RWPE2 (cell line): Measurements from ENCODE around the gene SUGCT.

Experiments
- ATAC-seq: fragments of 200-7000 bp; cut with Tn5 transposase; 3 replicates; pipeline ENCODE4 v1.9.1; 2021; ENCODE audit warnings: low read depth
- DNase-seq: peaks from one replicate; pipeline ENCODE4 v3.0.0-alpha.2; 2020; ENCODE audit warnings: low spot score
- H3K27ac ChIP-seq: fragments of 450-650 bp; 2 replicates; pipeline ENCODE4 v1.5.1; 2017; ENCODE audit warnings: mild to moderate bottlenecking; ENCODE audit not compliant: poor library complexity, severe bottlenecking
- H3K27me3 ChIP-seq: fragments of 250-450 bp; sonication (Bioruptor Pico); 2 replicates; pipeline ENCODE4 v1.5.1; 2021; ENCODE audit warnings: mild to moderate bottlenecking, moderate library complexity; ENCODE audit not compliant: insufficient read depth, poor library complexity, severe bottlenecking
- H3K36me3 ChIP-seq: fragments of 250-450 bp; sonication (Bioruptor Pico); 2 replicates; pipeline ENCODE4 v1.5.1; 2020; ENCODE audit warnings: low read depth, mild to moderate bottlenecking, moderate library complexity
- H3K4me1 ChIP-seq: fragments of 250-450 bp; sonication (Bioruptor Pico); 2 replicates; pipeline ENCODE4 v1.5.1; 2021; ENCODE audit warnings: mild to moderate bottlenecking, moderate library complexity; ENCODE audit not compliant: insufficient read depth, poor library complexity, severe bottlenecking
- H3K4me3 ChIP-seq: fragments of 250-450 bp; sonication (Bioruptor Pico); 2 replicates; pipeline ENCODE4 v1.5.1; 2021; ENCODE audit warnings: mild to moderate bottlenecking, moderate library complexity; ENCODE audit not compliant: severe bottlenecking
- H3K9me3 ChIP-seq: fragments of 250-450 bp; sonication (Bioruptor Pico); 2 replicates; pipeline ENCODE4 v1.5.1; 2021; ENCODE audit warnings: mild to moderate bottlenecking, moderate library complexity; ENCODE audit not compliant: severe bottlenecking
- TF ChIP-seq, protein P1 (sequence below): fragments of 450-650 bp; IDR thresholded peaks from one replicate; pipeline ENCODE4 v1.5.1; 2017; ENCODE audit warnings: mild to moderate bottlenecking, moderate library complexity; ENCODE audit not compliant: poor library complexity, severe bottlenecking

Gene SUGCT

DNA sequence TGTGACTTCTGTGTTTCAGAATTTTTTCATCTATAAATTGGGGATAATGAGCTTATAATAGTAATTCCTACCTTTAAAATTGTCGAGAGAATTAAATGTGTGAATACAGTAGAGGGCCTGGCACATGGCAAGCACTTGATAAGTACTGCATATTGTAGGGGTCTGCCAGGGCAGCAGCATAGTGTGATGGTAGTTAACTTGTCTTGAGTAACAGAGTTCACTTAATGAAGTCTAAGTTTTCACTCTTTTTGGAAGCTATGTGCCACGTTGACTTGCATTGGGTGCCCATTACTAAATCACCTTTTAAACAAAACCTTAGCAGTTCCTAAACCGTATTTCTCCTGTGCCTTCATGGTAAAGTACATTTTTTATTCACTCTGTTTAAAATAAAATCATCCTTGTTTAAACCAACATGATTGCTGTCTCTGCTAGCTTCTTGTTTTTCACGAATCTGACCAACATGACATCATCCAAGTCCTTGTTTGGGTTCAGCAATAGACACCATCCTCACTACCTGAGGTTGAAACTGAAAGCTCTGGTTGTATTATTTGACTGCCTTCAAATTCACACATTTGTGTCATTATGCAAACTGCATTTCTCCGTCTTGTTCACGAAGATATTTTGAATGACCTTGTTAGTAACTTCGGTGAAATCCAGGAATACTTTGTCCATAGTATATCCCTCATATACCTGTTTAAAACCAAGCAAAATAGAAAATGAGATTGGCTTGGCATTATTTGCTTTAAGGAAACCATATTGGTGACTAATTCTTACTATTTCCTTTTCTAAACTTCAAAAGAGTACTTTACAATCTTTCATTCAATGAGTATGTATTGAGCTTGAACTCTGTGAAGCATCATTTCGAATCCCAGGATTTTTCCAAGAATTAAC, 340.2 kb downstream of the SUGCT start:
- no peak for ATAC-seq

DNA sequence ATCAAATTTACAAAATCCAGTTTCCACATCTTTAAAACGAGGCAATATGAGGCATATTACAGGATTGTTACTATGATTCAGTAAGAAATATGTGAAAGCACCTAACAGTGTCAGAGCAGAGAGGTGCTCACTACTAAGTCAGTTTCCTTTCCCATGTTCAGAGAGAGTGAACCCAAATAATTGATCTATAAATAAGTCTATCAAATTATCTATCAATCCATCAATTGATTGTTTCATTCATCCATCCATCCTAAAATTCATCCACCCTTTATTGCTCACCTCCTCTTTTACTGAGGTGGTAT, 340.8 kb downstream of the SUGCT start:
- no peaks in the 10 kb centered on the region for H3K4me1 ChIP-seq
- TF ChIP-seq, protein P1, sequence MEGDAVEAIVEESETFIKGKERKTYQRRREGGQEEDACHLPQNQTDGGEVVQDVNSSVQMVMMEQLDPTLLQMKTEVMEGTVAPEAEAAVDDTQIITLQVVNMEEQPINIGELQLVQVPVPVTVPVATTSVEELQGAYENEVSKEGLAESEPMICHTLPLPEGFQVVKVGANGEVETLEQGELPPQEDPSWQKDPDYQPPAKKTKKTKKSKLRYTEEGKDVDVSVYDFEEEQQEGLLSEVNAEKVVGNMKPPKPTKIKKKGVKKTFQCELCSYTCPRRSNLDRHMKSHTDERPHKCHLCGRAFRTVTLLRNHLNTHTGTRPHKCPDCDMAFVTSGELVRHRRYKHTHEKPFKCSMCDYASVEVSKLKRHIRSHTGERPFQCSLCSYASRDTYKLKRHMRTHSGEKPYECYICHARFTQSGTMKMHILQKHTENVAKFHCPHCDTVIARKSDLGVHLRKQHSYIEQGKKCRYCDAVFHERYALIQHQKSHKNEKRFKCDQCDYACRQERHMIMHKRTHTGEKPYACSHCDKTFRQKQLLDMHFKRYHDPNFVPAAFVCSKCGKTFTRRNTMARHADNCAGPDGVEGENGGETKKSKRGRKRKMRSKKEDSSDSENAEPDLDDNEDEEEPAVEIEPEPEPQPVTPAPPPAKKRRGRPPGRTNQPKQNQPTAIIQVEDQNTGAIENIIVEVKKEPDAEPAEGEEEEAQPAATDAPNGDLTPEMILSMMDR, result no peak
- no peak for ATAC-seq
- no peak overlapping the region for H3K4me3 ChIP-seq
- H3K9me3 ChIP-seq, result no peaks in the 10 kb centered on the region
- H3K27me3 ChIP-seq, result no peaks in the 10 kb centered on the region
- no peak for DNase-seq
- no peak overlapping the region for H3K27ac ChIP-seq
- H3K36me3 ChIP-seq, result no peaks in the 10 kb centered on the region

More for the DNA sequence above, 340.2 kb downstream of the SUGCT start:
- Histone ChIP-seq H3K27ac (no peak overlapping the region), H3K36me3 (no peaks in the 10 kb centered on the region), H3K4me1 (no peaks in the 10 kb centered on the region), H3K9me3 (no peaks in the 10 kb centered on the region), H3K4me3 (no peak overlapping the region), H3K27me3 (no peaks in the 10 kb centered on the region)
- DNase-seq, result no peak
- TF ChIP-seq, protein P1, result no peak

DNA sequence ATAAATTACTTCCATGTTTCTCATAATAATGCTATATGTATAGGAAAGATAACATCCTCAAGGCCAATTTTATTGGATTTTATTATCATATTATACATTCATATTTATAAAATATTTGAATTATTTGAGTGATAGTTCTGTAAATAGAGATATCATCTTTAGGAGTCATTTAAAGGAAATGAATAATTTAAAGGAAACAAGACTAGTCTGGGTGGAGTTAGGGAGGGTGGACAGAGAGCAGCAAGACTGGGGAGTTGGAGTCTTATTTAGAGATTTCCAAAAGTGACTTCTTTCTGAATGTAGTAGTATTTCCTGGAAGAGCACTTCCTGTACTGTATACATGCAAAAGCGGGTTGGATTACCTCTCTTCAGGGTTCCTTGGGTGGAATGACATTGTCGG, 342.3 kb downstream of the SUGCT start:
- no peaks in the 10 kb centered on the region for H3K4me1 ChIP-seq
- H3K4me3 ChIP-seq, result no peak overlapping the region
- no peaks in the 10 kb centered on the region for H3K36me3 ChIP-seq
- TF ChIP-seq, protein P1, result no peak
- H3K9me3 ChIP-seq, result no peaks in the 10 kb centered on the region
- DNase-seq (no peak), ATAC-seq (no peak)
- H3K27ac ChIP-seq, result no peak overlapping the region
- no peaks in the 10 kb centered on the region for H3K27me3 ChIP-seq

DNA sequence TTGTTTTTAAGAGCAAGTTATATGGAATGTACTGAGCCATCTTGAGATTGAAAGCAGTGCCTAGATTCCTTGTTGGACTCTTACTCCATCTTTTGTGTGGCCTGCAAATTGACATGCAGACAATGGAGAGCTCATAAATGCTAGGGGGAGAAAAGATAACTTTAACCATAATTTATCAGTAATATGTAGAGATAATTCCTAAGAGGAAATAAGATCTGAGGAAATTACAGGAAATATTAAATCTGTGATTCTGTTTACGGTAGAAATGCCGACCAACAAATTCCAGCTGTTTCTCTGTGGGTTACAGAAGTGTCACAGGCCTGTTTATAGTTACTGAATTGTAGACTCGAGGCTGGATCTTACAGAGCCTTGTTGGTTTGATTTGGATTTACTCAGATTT, 348.0 kb downstream of the SUGCT start:
- TF ChIP-seq, protein P1, result no peak
- H3K36me3 ChIP-seq, result no peaks in the 10 kb centered on the region

DNA sequence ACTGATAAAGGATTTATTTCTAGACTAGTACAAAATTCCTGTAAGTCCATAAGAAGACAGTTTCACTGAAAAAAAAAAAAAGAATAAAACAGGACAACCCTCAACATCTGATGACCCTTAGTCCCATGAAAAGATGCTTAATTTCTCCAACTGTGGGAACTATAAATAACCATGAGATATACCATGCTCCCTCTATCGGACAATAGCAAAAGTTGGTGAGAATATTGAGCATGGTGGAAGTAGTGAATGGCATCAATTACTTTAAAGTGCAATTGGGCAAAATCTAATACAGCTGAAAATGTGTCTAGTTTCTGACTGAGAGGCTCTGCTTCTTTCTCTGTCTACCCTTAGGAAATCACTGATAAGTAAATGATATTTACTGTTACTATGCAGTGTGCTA, 348.8 kb downstream of the SUGCT start:
- ATAC-seq (no peak), DNase-seq (no peak)
- Histone ChIP-seq H3K36me3 (no peaks in the 10 kb centered on the region), H3K27me3 (no peaks in the 10 kb centered on the region), H3K4me1 (no peaks in the 10 kb centered on the region), H3K4me3 (no peak overlapping the region), H3K27ac (no peak overlapping the region), H3K9me3 (no peaks in the 10 kb centered on the region)
- TF ChIP-seq, protein P1, result no peak

More for the DNA sequence above, 348.0 kb downstream of the SUGCT start:
- no peaks in the 10 kb centered on the region for H3K9me3 ChIP-seq
- no peak overlapping the region for H3K27ac ChIP-seq
- no peaks in the 10 kb centered on the region for H3K4me1 ChIP-seq
- ATAC-seq (no peak), DNase-seq (no peak)
- H3K4me3 ChIP-seq, result no peak overlapping the region
- no peaks in the 10 kb centered on the region for H3K27me3 ChIP-seq
